HEK293 (cell line): ENCODE data around the gene YBX3.

Experiments used
- CTCF ChIP-seq: fragments of 450-650 bp; formaldehyde crosslinking; IDR thresholded peaks from 2 replicates; pipeline ENCODE4 v1.5.1; 2016; ENCODE audit warnings: missing biosample characterization, missing genetic modification characterization
- ELK4 ChIP-seq: IDR thresholded peaks from 2 replicates; pipeline ENCODE4 v1.6.1; 2011; ENCODE audit warnings: mild to moderate bottlenecking, low read depth, low read length, borderline replicate concordance
- ZFHX2 ChIP-seq: fragments of 450-650 bp; formaldehyde crosslinking; conservative IDR thresholded peaks from 2 replicates; pipeline ENCODE4 v1.5.1; 2016; ENCODE audit warnings: missing biosample characterization, missing genetic modification characterization
- ZNF302 ChIP-seq: fragments of 450-650 bp; formaldehyde crosslinking; IDR thresholded peaks from 2 replicates; pipeline ENCODE4 v1.5.1; 2016; ENCODE audit warnings: missing biosample characterization, missing genetic modification characterization, low read depth
- ZNF792 ChIP-seq: fragments of 450-650 bp; formaldehyde crosslinking; IDR thresholded peaks from 2 replicates; pipeline ENCODE4 v1.5.1; 2016; ENCODE audit warnings: missing biosample characterization, missing genetic modification characterization

- TF ChIP-seq CTCF: no peak
- TF ChIP-seq ZNF792 (tag by site-specific recombination): no peak
- TF ChIP-seq ZFHX2 (tag by site-specific recombination): no peak
- no peak for TF ChIP-seq ZNF302
- no peak for TF ChIP-seq ELK4
Observed at GRCh38 chr12:10664499-10664898, 58.6 kb downstream of the YBX3 start.
